22Rv1 (cell line): ENCODE measurements around the gene PPP2R2B.
A peak's percentile ranks its signal among the peaks of the same experiment; 100 is the strongest.

ENCODE experiments used
- CTCF ChIP-seq: fragments of 450-650 bp; IDR thresholded peaks from 2 replicates; pipeline ENCODE4 v1.5.1; 2017; ENCODE audit warnings: mild to moderate bottlenecking
- ZFX ChIP-seq: fragments of 450-650 bp; IDR thresholded peaks from 2 replicates; pipeline ENCODE4 v1.6.1; 2017; ENCODE audit warnings: antibody characterized with exemption, borderline replicate concordance

GRCh38 chr5:146622391-146622790 is 256.2 kb downstream of the PPP2R2B start:
- TF ChIP-seq CTCF (peak; percentile 51), ZFX (no peak)
